Activated CD8-positive, alpha-beta memory T cell treated with anti-CD3 and anti-CD28 coated beads for 24 hours (primary cell): ENCODE results near the gene PRAMEF1.
"Not testable (repeated sequence)": the region's sequence is repeated elsewhere in the genome, so short reads cannot be mapped to it uniquely, and the experiment has no call there.

Experiments used
- DNase-seq: peaks from one replicate; pipeline ENCODE4 v3.0.0-alpha.2; 2020

PRAMEF1 gene

GRCh38 chr1:12776801-12777557, 14.2 kb upstream of the PRAMEF1 start:
- no peak for DNase-seq

- no peak for DNase-seq
Observed at GRCh38 chr1:12778061-12778460, 13.1 kb upstream of the PRAMEF1 start.

GRCh38 chr1:12778907-12779306, 12.3 kb upstream of the PRAMEF1 start:
- DNase-seq, result no peak

GRCh38 chr1:12781488-12781887, 9.7 kb upstream of the PRAMEF1 start:
- not testable (repeated sequence) for DNase-seq

- not testable (repeated sequence) for DNase-seq
Observed at GRCh38 chr1:12783783-12784182, 7.4 kb upstream of the PRAMEF1 start.

- DNase-seq, result not testable (repeated sequence)
Observed at GRCh38 chr1:12784729-12785128, 6.5 kb upstream of the PRAMEF1 start.

GRCh38 chr1:12798911-12799310, 7.7 kb downstream of the PRAMEF1 start:
- no peak for DNase-seq

- DNase-seq, result no peak
Observed at GRCh38 chr1:12799730-12800129, 8.5 kb downstream of the PRAMEF1 start.

GRCh38 chr1:12809933-12810332, 18.7 kb downstream of the PRAMEF1 start:
- DNase-seq, result no peak

- no peak for DNase-seq
Observed at GRCh38 chr1:12810691-12811408, 19.7 kb downstream of the PRAMEF1 start.

- no peak for DNase-seq
Observed at GRCh38 chr1:12811409-12811784, 20.2 kb downstream of the PRAMEF1 start.

- DNase-seq, result not testable (repeated sequence)
Observed at GRCh38 chr1:12819061-12819460, 27.9 kb downstream of the PRAMEF1 start.

- DNase-seq, result not testable (repeated sequence)
Observed at GRCh38 chr1:12831310-12831709, 40.1 kb downstream of the PRAMEF1 start, which contains the start of gene PRAMEF11. PRAMEF11 (minus strand) TSS chr1:12831410; CDS start chr1:12828789, 2,621 bp downstream.

GRCh38 chr1:12833251-12833650, 42.1 kb downstream of the PRAMEF1 start:
- DNase-seq, result not testable (repeated sequence)
